HG02938 (cell line): ENCODE results near the gene ZNF768.
A peak's percentile ranks its signal among the peaks of the same experiment; 100 is the strongest.
"Not testable (repeated sequence)": the region's sequence is repeated elsewhere in the genome, so short reads cannot be mapped to it uniquely, and the experiment has no call there.

Experiments used
- ATAC-seq: cut with Tn5 transposase; IDR thresholded peaks from one replicate; pipeline ENCODE4 v1.9.1; 2021; ENCODE audit warnings: mild to moderate bottlenecking, moderate library complexity; ENCODE audit not compliant: unreplicated experiment

The ZNF768 gene

GRCh38 chr16:30533748-30534367 lies 7.5 kb upstream of the ZNF768 start:
- peak; percentile 15 for ATAC-seq

GRCh38 chr16:30533146-30533522 lies 6.8 kb upstream of the ZNF768 start:
- ATAC-seq, result no peak

- ATAC-seq, result no peak
These were observed 6.1 kb upstream of the ZNF768 start for GRCh38 chr16:30532285-30533145.

GRCh38 chr16:30530163-30531037 lies 4.0 kb upstream of the ZNF768 start:
- ATAC-seq, result no peak

GRCh38 chr16:30528799-30529457 lies 2.6 kb upstream of the ZNF768 start:
- ATAC-seq, result no peak

- ATAC-seq, result peak; percentile 7
These were observed 1.3 kb upstream of the ZNF768 start for GRCh38 chr16:30527635-30528178.

- ATAC-seq, result peak; percentile 73
These were observed 663 bp upstream of the ZNF768 start for GRCh38 chr16:30526823-30527634.

- ATAC-seq, result no peak
These were observed 576 bp downstream of the ZNF768 start for GRCh38 chr16:30525844-30526136.

GRCh38 chr16:30524575-30525568 lies 1.5 kb downstream of the ZNF768 start:
- ATAC-seq, result no peak

- ATAC-seq, result no peak
These were observed 2.4 kb downstream of the ZNF768 start for GRCh38 chr16:30523768-30524574.

GRCh38 chr16:30522702-30523463 lies 3.5 kb downstream of the ZNF768 start:
- ATAC-seq, result not testable (repeated sequence)

- no peak for ATAC-seq
These were observed 4.3 kb downstream of the ZNF768 start for GRCh38 chr16:30521873-30522641.

- no peak for ATAC-seq
These were observed 4.9 kb downstream of the ZNF768 start for GRCh38 chr16:30521476-30521872.

GRCh38 chr16:30519120-30520049 lies 7.0 kb downstream of the ZNF768 start:
- ATAC-seq, result no peak

GRCh38 chr16:30518552-30518951 lies 7.8 kb downstream of the ZNF768 start:
- ATAC-seq, result no peak
